ENCODE data around the gene UMAD1.

The UMAD1 gene

DNA sequence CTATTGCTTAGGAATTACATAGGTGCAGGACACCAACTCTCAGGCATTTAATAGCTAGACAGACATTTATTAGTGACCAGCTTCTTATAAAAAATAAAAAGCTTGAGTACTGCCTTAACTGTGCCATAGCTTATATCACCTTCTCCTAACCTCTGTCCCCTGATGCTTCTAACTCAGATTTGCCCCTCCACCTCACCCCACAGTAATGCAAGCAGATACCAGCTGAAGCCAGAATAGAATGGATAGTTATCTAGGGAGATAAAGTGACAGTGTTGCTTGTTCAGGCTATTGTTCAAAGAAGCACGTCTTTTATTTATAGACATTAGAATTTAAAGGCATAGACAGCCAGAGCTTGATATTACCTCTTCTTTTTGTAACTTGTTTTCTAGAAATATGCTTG lies 228.5 kb downstream of the UMAD1 start:
- DNase-seq (ENCODE audit: extremely low read depth in 1 of 2, low read depth in 1 of 2), result no peak

DNA sequence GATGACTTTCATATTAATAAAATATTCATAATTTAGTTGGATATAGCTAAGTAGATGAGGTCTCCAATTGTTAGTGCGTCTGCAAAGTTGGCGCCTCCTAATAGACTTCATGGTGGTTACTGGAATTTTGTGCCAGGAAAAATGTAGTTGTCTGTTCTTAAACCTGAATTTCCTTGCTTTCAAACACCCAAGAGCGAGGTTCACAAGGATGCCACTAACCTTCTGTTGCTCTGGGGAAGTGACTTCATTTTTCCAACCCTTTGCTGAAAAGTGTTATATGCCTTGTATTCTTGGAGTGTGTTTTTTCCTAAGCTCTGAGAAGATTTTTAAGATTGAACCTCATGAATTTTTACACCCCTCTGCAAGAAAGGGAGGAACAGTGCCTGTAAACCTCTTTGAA lies 229.1 kb downstream of the UMAD1 start:
- DNase-seq (ENCODE audit: extremely low read depth in 1 of 2, low read depth in 1 of 2), result no peak

DNA sequence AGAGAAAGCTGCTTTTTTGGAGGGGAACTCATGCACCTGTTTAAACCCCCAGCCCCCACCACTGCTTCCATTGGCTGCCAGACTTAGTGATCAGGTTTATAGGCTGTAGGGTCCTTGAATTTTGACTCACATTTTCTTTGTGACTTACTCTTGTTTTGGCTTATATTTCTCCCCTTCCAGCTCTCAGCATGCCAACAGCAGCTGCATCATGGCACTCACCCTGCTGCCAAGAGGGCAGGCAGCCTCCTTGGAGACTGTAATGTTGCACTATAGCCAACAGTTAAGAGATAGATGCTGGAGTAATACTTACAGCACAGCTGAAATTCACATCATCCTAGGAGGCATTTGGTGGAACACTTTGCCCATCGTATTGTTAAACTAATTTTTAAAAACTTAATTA lies 230.0 kb downstream of the UMAD1 start:
- DNase-seq (ENCODE audit: extremely low read depth in 1 of 2, low read depth in 1 of 2), result no peak

- no peak for DNase-seq (ENCODE audit: extremely low read depth in 1 of 2, low read depth in 1 of 2)
Observed at GRCh38 chr7:7876419-7876818, 235.9 kb downstream of the UMAD1 start.

DNA sequence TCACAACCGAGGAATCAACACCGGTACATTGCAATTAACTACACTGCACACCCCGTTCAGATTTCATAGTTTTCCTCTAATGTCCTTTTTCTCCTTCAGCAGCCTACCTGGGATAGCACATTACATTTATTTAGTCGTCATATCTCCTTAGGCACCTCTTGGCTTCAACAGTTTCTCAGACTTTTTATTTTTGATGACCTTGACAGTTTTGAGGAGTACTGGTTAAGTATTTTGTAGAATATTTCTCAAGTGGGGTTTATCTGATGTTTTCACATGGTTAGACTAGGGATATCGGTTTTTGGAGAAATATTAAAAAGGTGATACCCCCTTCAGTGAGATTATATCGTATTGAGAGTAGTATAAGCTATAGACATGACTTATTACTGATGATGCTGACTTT lies 241.0 kb downstream of the UMAD1 start:
- DNase-seq (ENCODE audit: extremely low read depth in 1 of 2, low read depth in 1 of 2), result no peak

GRCh38 chr7:7882888-7883287 lies 242.3 kb downstream of the UMAD1 start:
- DNase-seq (ENCODE audit: extremely low read depth in 1 of 2, low read depth in 1 of 2), result no peak

- DNase-seq (ENCODE audit: extremely low read depth in 1 of 2, low read depth in 1 of 2), result no peak
Observed at GRCh38 chr7:7883394-7883793, 242.8 kb downstream of the UMAD1 start.

GRCh38 chr7:7884855-7885254 lies 244.3 kb downstream of the UMAD1 start:
- no peak for DNase-seq (ENCODE audit: extremely low read depth in 1 of 2, low read depth in 1 of 2)

- no peak for DNase-seq (ENCODE audit: extremely low read depth in 1 of 2, low read depth in 1 of 2)
Observed at GRCh38 chr7:7889791-7890568, 249.4 kb downstream of the UMAD1 start.

GRCh38 chr7:7895004-7895650 lies 254.6 kb downstream of the UMAD1 start:
- DNase-seq (ENCODE audit: extremely low read depth in 1 of 2, low read depth in 1 of 2), result no peak

GRCh38 chr7:7895754-7896153 lies 255.2 kb downstream of the UMAD1 start:
- DNase-seq (ENCODE audit: extremely low read depth in 1 of 2, low read depth in 1 of 2), result no peak

DNA sequence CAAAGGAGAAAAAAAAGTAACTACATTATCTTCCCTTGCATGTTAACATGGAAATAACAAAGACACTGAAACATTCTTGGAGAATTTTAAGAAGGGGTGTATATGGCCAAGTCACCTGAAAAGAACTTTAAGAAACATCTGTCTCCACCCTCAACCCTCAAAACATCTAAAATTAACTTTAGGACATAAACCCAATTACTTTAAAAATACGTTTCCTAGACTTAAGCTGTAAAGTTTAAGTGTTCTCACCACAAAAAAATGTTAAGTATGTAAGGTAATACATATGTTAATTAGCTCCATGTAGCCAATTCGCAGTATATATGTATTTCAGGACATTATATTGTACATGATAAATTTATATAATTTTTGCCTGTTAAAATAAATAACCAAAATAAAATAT lies 257.0 kb downstream of the UMAD1 start:
- no peak for DNase-seq (ENCODE audit: extremely low read depth in 1 of 2, low read depth in 1 of 2)

GRCh38 chr7:7897949-7898515 lies 257.5 kb downstream of the UMAD1 start:
- no peak for DNase-seq (ENCODE audit: extremely low read depth in 1 of 2, low read depth in 1 of 2)

- DNase-seq (ENCODE audit: extremely low read depth in 1 of 2, low read depth in 1 of 2), result no peak
Observed at GRCh38 chr7:7902845-7903244, 262.3 kb downstream of the UMAD1 start.

DNA sequence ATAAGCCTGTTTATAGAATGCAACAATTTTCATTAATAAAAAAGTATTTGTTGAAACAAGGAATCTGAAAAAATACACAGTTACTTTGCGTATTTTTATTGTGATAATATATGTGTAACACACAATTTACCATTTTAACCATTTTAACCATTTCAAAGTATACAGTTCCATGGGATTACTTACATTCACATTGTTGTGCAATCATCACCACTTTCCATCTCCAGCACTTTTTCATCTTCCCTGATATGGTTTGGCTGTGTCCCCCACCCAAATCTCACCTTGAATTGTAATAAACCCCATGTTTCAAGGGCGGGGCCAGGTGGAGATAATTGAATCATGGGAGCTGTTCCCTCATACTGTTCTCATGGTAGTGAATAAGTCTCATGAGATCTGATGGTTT lies 266.8 kb downstream of the UMAD1 start:
- DNase-seq (ENCODE audit: extremely low read depth in 1 of 2, low read depth in 1 of 2), result no peak

DNA sequence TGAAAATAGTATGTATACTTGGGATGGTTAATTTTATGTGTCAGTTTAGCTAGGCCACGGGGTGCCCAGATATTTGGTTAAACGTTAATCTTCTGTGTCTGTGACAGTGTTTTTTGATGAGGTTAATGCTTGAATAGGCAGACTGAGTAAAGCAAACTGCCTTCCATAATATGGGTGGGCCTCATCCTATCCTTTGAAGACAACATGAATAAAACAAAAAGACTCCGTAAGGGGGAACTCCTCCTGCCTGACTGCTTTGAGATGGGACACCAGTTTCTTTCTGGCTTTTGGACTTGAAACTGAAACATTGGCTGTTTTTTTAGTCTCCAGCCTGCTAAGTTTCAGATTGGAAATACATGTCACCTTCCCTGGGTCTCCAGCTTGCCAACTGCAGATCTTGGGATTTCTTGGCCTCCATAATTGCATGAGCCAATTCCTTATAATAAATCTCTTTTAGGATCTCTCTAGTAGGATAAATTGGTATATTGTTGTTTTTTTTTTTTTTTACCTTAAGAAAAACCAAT lies 268.1 kb downstream of the UMAD1 start:
- DNase-seq (ENCODE audit: extremely low read depth in 1 of 2, low read depth in 1 of 2), result no peak

- DNase-seq (ENCODE audit: extremely low read depth in 1 of 2, low read depth in 1 of 2), result no peak
Observed at GRCh38 chr7:7909376-7909775, 268.8 kb downstream of the UMAD1 start.

DNA sequence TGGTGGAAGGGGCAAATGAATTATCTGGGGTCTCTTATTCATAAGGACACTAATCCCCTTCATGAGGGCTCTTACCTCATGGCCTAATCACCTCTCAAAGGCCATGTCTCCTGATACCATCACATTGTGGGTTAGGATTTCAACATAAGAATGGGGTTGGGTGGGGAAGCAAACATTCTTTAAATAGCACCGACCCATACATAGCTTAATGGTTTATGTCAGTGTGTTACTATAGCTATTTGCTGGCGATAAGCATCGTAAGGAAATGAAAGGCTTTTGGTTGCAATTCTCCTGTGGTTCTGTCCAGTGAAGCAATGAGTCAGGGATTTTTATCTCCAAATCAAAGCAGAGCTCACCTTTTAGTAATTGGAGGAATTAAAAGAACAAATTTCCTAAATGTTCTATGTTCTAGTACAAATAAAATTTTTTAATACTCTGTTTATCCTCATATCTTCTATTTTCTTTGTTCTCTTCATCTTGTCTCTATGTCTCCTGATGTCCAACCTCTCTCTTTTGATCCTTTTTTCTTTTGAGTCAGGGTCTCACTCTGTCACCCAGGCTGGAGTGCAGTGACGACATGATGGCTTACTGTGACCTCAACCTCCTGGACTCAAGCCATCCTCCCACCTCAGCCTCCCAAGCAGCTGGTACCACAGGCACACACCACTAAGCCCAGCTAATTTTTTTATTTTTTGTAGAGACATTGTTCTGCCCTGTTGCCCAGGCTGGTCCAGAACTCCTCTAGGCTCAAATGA lies 271.0 kb downstream of the UMAD1 start:
- no peak for DNase-seq (ENCODE audit: extremely low read depth in 1 of 2, low read depth in 1 of 2)

- no peak for DNase-seq (ENCODE audit: extremely low read depth in 1 of 2, low read depth in 1 of 2)
Observed at GRCh38 chr7:7912937-7913336, 272.4 kb downstream of the UMAD1 start.

- no peak for DNase-seq (ENCODE audit: extremely low read depth in 1 of 2, low read depth in 1 of 2)
Observed at GRCh38 chr7:7913504-7913903, 273.0 kb downstream of the UMAD1 start.

DNA sequence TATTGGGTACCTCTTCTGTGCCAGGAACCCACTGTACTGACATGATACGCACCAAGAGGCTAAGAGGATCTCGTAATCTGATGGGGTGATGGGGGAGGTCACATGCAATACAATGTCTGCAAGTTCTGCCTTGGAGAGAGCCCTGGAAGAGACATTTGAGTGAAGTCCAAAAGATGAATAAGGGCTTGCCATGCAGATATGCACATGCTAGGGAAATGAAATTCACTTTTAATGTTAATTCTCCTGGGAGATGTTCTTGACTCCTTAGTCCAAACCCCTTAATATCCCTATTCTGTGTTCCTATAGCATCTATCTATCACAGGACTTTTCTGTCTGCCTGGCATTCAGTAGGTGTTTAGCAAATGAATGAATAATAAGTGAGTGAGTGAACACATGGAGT lies 274.0 kb downstream of the UMAD1 start:
- no peak for DNase-seq (ENCODE audit: extremely low read depth in 1 of 2, low read depth in 1 of 2)

All from activated CD8-positive, alpha-beta memory T cell treated with anti-CD3 and anti-CD28 coated beads for 1 hour (primary cell).